GM23338 (cell line): ENCODE results near the gene NUTM2D.
"Not testable (repeated sequence)": the region's sequence is repeated elsewhere in the genome, so short reads cannot be mapped to it uniquely, and the experiment has no call there.

Source experiments
- EZH2phosphoT487 ChIP-seq: fragments of 200-600 bp; sonication (generic); IDR thresholded peaks from one replicate; pipeline ENCODE4 v1.8.1; 2018; ENCODE audit warnings: antibody characterized with exemption; ENCODE audit not compliant: unreplicated experiment
- POLR2AphosphoS5 ChIP-seq: IDR thresholded peaks from 2 replicates; pipeline ENCODE4 v1.6.1; 2016; ENCODE audit warnings: antibody characterized with exemption, low read depth
- TF ChIP-seq, protein P1 (sequence below), 2 experiments: fragments of 200-600 bp in 1 of 2; sonication (generic) in 1 of 2; conservative IDR thresholded peaks; 2 replicates each; pipeline versions ENCODE4 v1.5.1 to v1.6.1; 2016 to 2017; ENCODE audit warnings: antibody characterized with exemption in 2 of 2, low read depth in 2 of 2, mild to moderate bottlenecking in 2 of 2, moderate library complexity in 1 of 2

DNA sequence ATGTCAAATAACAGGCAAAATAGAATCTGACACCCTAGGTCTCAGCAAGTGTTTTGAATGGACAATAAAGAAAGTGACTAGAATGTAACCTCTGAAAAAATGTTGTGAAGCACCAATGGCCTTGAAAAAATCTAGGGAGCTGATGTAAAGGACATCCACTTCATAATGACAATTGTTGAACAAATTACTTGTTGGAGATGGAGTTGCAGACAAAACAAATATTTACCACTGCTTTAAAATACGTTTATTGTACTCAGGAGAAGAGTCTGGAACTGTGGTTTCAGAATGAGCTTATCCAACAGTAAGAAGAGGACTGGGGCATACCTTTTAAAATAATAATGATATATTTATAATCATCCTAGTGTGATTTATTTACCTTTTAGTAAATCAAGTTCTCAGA lies 11.8 kb upstream of the NUTM2D start:
- TF ChIP-seq, protein P1, sequence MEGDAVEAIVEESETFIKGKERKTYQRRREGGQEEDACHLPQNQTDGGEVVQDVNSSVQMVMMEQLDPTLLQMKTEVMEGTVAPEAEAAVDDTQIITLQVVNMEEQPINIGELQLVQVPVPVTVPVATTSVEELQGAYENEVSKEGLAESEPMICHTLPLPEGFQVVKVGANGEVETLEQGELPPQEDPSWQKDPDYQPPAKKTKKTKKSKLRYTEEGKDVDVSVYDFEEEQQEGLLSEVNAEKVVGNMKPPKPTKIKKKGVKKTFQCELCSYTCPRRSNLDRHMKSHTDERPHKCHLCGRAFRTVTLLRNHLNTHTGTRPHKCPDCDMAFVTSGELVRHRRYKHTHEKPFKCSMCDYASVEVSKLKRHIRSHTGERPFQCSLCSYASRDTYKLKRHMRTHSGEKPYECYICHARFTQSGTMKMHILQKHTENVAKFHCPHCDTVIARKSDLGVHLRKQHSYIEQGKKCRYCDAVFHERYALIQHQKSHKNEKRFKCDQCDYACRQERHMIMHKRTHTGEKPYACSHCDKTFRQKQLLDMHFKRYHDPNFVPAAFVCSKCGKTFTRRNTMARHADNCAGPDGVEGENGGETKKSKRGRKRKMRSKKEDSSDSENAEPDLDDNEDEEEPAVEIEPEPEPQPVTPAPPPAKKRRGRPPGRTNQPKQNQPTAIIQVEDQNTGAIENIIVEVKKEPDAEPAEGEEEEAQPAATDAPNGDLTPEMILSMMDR (conservative IDR thresholded peaks at IDR 0.05; ENCODE audit: low read depth in 2 of 2): not testable (repeated sequence)
- not testable (repeated sequence) for TF ChIP-seq POLR2AphosphoS5, EZH2phosphoT487
